Mesodermal cell (in vitro differentiated cells): Measurements from ENCODE around the gene VILL.
"Not testable (repeated sequence)": the region's sequence is repeated elsewhere in the genome, so short reads cannot be mapped to it uniquely, and the experiment has no call there.

Experiments
- H3K27ac ChIP-seq: 2 replicates; pipeline ENCODE4 v1.7.0; 2013; ENCODE audit warnings: mild to moderate bottlenecking, low read depth, low read length, moderate library complexity; ENCODE audit not compliant: severe bottlenecking
- H3K36me3 ChIP-seq: 2 replicates; pipeline ENCODE4 v1.7.1; 2013; ENCODE audit warnings: mild to moderate bottlenecking, low read length, moderate library complexity; ENCODE audit not compliant: control insufficient read depth, insufficient read depth
- H3K4me1 ChIP-seq: one replicate; pipeline ENCODE4 v1.7.1; 2013; ENCODE audit warnings: mild to moderate bottlenecking, low read length; ENCODE audit not compliant: insufficient read depth, control insufficient read depth, poor library complexity, severe bottlenecking
- H3K4me3 ChIP-seq: 2 replicates; pipeline ENCODE4 v1.7.0; 2013; ENCODE audit warnings: low read length, control low read depth, mild to moderate bottlenecking; ENCODE audit not compliant: insufficient read depth, poor library complexity, severe bottlenecking; ENCODE audit errors: extremely low read depth
- H3K9me3 ChIP-seq: 2 replicates; pipeline ENCODE4 v1.7.1; 2013; ENCODE audit warnings: mild to moderate bottlenecking, low read length, moderate library complexity; ENCODE audit not compliant: control insufficient read depth
- WGBS, 2 experiments: methylation state at CpG; one replicate each; pipeline ENCODE4 v1.1.5; 2013; ENCODE audit warnings: missing lambda C conversion rate in 2 of 2; ENCODE audit not compliant: insufficient coverage in 2 of 2; 5-methylcytosine and 5-hydroxymethylcytosine counted together

The VILL gene

GRCh38 chr3:37987315-37987697 is 3.3 kb upstream of the VILL start:
- Histone ChIP-seq H3K9me3 (no peaks in the 10 kb centered on the region), H3K4me1 (no peaks in the 10 kb centered on the region), H3K27ac (no peak overlapping the region), H3K36me3 (peaks cover 22% of the 10 kb centered on the region), H3K4me3 (no peak overlapping the region)
- WGBS, 2 experiments: 81 to 93% methylated on average over 2 of the region's 2 CpGs

GRCh38 chr3:37987751-37988179 is 2.8 kb upstream of the VILL start:
- H3K27ac ChIP-seq: no peak overlapping the region
- 91 to 98% methylated on average over 5 to 7 of the region's 7 CpGs for WGBS, 2 experiments
- H3K4me1 ChIP-seq: no peaks in the 10 kb centered on the region
- H3K9me3 ChIP-seq: no peaks in the 10 kb centered on the region
- peaks cover 18% of the 10 kb centered on the region for H3K36me3 ChIP-seq
- no peak overlapping the region for H3K4me3 ChIP-seq

GRCh38 chr3:37988376-37988775 is 2.2 kb upstream of the VILL start:
- H3K27ac ChIP-seq, H3K4me3 ChIP-seq, H3K9me3 ChIP-seq, H3K4me1 ChIP-seq: not testable (repeated sequence)
- peaks cover 13% of the 10 kb centered on the region for H3K36me3 ChIP-seq
- WGBS, 2 experiments: 92 to 93% methylated on average over 6 to 10 of the region's 10 CpGs

- Histone ChIP-seq H3K9me3 (no peaks in the 10 kb centered on the region), H3K27ac (no peak overlapping the region), H3K36me3 (peaks cover 8% of the 10 kb centered on the region), H3K4me3 (no peak overlapping the region), H3K4me1 (no peaks in the 10 kb centered on the region)
- 89 to 91% methylated on average over 12 to 15 of the region's 15 CpGs for WGBS, 2 experiments
Measured at GRCh38 chr3:37988931-37989525, 1.6 kb upstream of the VILL start.

- Histone ChIP-seq H3K9me3 (no peaks in the 10 kb centered on the region), H3K36me3 (no peaks in the 10 kb centered on the region), H3K27ac (no peak overlapping the region), H3K4me3 (no peak overlapping the region), H3K4me1 (no peaks in the 10 kb centered on the region)
- 93 to 98% methylated on average over 3 to 5 of the region's 7 CpGs for WGBS, 2 experiments
Measured at GRCh38 chr3:37989821-37990480, 635 bp upstream of the VILL start.

GRCh38 chr3:37991109-37991508 is 523 bp downstream of the VILL start:
- WGBS, 2 experiments: 48 to 78% methylated on average over 3 to 6 of the region's 6 CpGs
- Histone ChIP-seq H3K4me3 (no peak overlapping the region), H3K36me3 (no peaks in the 10 kb centered on the region), H3K27ac (no peak overlapping the region), H3K9me3 (no peaks in the 10 kb centered on the region), H3K4me1 (no peaks in the 10 kb centered on the region)

- H3K36me3 ChIP-seq: no peaks in the 10 kb centered on the region
- no peaks in the 10 kb centered on the region for H3K9me3 ChIP-seq
- WGBS, 2 experiments: 87 to 89% methylated on average over 7 of the region's 7 CpGs
- no peak overlapping the region for H3K27ac ChIP-seq
- no peaks in the 10 kb centered on the region for H3K4me1 ChIP-seq
- H3K4me3 ChIP-seq: no peak overlapping the region
Measured at GRCh38 chr3:37991823-37992222, 1.2 kb downstream of the VILL start.

- whole genome bisulfite sequencing, 2 experiments: 83 to 94% methylated on average over 7 of the region's 9 CpGs
- Histone ChIP-seq H3K9me3 (no peaks in the 10 kb centered on the region), H3K27ac (no peak overlapping the region), H3K36me3 (no peaks in the 10 kb centered on the region), H3K4me3 (no peak overlapping the region), H3K4me1 (no peaks in the 10 kb centered on the region)
Measured at GRCh38 chr3:37992271-37993066, 1.9 kb downstream of the VILL start.

GRCh38 chr3:37993067-37993455 is 2.5 kb downstream of the VILL start:
- no peaks in the 10 kb centered on the region for H3K36me3 ChIP-seq
- H3K4me3 ChIP-seq: no peak overlapping the region
- peaks cover 3% of the 10 kb centered on the region for H3K4me1 ChIP-seq
- H3K27ac ChIP-seq: no peak overlapping the region
- 94% methylated on average over 5 of the region's 8 CpGs for WGBS, 2 experiments
- no peaks in the 10 kb centered on the region for H3K9me3 ChIP-seq

- WGBS, 2 experiments: 81 to 87% methylated on average over 3 of the region's 6 CpGs
- H3K36me3 ChIP-seq: no peaks in the 10 kb centered on the region
- H3K4me3 ChIP-seq: no peak overlapping the region
- H3K27ac ChIP-seq: no peak overlapping the region
- peaks cover 7% of the 10 kb centered on the region for H3K4me1 ChIP-seq
- no peaks in the 10 kb centered on the region for H3K9me3 ChIP-seq
Measured at GRCh38 chr3:37993460-37993819, 2.9 kb downstream of the VILL start.
